Measurements from ENCODE around the gene DPEP1.

DPEP1 gene

GRCh38 chr16:89686520-89687091, 73.2 kb downstream of the DPEP1 start, which contains the start of gene CDK10:
Gene CDK10, plus strand, starts transcription at chr16:89686689. Its CDS starts 22 bp downstream, at chr16:89686711.
- DNase-seq (ENCODE audit: low spot score) = peak; percentile 93

GRCh38 chr16:89687092-89687940, 73.9 kb downstream of the DPEP1 start:
- peak; percentile 40 for DNase-seq (ENCODE audit: low spot score)

Measured in SK-N-DZ (cell line).